GM19043 (cell line): ENCODE data around the gene HSF2BP.
"Not testable (repeated sequence)": the region's sequence is repeated elsewhere in the genome, so short reads cannot be mapped to it uniquely, and the experiment has no call there.

ENCODE experiments used
- ATAC-seq: cut with Tn5 transposase; IDR thresholded peaks from one replicate; pipeline ENCODE4 v1.9.1; 2021; ENCODE audit warnings: low read depth; ENCODE audit not compliant: unreplicated experiment

Gene HSF2BP

DNA sequence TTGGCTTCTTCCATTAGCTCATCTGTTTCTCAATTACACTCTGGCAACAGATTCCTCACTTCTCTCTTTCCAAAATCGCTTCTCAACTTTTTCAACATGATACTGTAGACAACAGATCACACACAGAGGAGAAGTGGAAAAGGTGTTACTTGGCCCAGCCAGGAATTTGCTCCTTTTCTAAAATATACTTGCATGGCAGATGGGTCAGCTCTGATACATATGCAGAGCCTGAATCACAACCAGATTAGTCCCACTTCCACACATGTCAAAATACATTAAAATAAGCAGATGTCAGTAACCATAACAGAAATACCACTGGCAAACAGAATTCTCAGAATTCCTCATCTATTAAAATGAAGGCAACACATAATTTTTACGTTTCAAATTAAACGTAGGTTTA, 89.1 kb downstream of the HSF2BP start:
- not testable (repeated sequence) for ATAC-seq

DNA sequence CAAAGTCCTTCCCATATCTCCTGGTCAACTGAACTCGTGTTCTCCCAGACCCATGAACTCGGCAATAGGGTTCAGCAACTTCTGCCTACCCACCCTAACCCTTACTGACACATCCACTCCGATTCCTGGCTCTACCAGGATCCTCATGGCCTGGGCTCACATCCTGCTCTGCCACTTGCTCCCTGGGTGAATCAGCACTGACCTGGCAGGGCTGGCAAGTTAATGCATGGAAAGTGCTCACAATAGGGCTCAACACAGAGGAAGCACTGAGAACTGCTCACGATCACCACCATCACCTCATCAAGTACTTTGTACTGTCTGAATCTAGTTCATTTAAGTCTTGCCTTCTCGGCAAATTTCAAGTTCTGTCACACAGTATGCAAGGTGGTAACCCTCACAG, 96.8 kb downstream of the HSF2BP start:
- ATAC-seq: not testable (repeated sequence)

DNA sequence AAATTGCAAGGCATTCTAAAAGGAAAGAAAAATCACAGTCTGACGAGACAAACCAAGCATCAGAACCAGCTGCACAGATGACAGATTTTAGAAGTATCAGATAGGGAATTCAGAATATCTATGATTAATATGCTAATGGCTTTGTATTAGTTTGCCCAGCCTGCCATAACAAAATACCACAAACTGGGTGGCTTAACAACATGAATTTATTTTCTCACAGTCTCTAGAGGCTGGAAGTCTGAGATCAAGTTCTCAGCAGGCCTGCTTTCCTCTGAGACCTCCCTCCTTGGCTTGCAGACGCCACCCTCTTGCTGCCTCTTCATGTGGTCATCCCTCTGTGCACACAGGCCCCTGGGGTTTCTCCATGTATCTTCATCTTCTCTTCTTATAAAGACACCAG, 118.7 kb downstream of the HSF2BP start:
- not testable (repeated sequence) for ATAC-seq

DNA sequence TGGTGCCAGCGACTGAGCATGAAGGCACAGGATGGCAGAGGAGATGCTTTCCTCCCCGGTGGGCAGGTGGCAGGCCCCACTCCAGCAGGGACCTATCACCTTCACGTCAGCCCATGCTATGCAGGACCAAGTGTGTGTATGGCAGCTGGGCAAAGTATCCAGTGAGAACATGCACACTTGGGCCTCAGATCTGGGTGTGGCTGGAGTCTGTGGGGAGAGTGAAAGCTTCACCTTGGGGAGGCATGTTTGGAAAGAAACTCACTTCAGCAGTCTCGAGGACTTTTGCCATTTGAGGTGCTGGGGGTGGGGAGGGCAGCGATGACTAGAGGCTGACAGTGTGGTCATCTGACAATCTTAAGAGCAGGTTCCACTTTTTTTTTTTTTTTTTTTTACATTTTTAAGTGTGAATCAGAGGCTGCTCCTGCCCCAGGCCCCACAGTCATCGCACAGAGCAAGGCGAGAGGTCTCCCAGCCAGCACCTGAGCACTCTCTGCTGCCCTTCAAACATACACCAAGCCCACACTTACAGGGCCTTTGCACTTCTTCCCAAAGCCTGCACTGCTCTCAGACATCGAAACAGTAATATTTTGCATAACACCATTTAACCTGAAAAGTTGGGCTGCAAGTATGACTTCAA, 136.7 kb downstream of the HSF2BP start:
- ATAC-seq: not testable (repeated sequence)

DNA sequence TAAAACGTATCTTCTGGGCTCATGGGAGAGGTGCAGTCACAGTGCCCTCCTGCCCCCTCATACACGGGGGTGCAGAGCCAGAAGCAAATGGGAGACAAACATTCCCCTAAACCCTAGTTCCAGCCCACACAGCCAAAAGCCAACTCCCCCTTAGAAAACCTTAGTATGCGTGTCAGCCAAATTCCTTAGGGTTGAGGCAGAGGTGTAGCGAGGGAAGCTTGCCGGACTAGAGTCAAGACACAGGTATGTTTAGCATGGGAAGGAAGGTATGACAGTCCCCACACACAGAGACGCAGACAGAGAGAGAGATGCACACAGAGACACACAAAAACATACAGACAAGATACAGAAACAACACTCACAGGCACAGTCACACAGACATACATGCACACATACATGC, 141.6 kb downstream of the HSF2BP start:
- not testable (repeated sequence) for ATAC-seq

DNA sequence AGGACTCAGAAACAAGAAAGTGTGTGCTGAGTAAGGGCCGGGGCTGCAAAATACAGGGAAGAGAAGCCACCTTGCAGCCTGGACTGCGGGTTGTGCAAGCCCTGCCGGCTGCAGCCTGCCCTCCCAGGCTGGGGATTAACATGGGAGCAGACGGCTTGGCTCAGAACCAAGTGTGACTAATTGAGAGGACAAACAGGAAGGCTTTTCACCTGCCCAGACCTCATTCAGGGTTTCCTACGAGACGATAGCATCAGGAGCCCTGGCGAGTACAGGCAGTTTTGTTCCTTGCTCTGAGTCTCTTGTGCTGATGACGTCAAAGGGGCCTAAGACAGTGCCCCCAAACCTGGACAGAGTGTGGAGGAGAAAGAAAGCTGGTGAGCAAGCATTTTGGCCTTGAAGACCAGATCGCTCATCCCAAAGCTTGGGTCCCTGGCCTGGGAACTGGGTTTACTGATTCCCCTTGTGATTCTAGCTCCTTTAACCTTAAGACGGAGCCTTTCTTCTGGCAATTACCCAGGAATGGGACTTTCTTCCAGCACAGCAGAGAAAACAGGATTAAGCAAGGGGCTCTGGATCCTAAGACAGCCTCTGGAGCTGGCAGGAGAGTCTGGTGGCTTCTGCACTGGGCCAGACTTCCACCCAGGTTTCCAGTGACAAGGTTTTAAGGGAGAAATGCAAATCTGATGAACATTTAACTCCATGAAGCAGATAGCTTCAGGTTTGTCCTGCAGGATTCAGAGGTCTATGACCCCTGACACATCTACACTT, 142.2 kb downstream of the HSF2BP start:
- ATAC-seq: not testable (repeated sequence)

DNA sequence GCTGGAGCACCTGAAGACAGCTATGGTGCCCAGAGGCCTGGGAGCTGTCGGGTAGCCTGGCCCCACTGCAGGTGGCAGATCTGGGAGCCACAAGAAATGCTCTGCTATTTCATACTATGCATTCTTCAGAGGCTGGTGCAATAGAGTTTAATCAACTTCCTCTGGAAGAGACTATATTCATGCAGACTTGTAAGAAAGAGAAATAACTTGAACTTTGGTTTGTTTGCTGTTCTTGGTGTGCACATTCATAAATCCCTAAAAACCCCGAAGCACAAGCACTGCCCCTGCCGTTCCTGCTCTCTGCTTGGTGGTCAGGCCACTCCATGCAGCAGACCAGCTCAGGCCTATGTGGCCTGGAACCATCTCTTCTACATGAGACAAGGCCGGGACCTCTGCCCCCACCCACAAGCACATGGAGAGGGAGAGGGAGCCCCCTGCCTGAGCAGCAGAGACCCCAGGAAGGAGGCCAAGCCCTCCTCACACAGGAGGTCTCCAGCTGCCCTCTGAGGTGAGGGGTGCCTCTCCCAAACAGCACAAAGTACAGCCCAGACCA, 142.9 kb downstream of the HSF2BP start:
- not testable (repeated sequence) for ATAC-seq

DNA sequence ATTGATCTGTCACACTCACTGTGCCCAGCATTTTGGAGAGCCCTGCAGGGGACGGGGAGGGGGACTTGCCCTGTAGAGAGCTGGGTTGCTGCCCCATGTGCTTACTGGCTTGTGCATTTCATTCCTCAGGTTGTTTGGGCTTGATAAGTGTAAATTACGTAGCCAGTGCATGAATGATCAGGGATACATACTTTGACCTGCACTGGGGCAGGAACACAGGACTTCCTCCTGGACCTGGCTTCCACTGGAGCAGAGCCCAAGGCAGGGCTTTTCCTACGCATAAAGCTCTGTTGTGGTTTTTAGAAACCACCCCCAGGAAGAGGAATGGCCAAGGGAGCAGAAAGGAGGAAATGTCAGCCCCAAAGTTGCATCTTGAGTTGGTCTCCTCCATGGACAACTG, 144.5 kb downstream of the HSF2BP start:
- not testable (repeated sequence) for ATAC-seq

DNA sequence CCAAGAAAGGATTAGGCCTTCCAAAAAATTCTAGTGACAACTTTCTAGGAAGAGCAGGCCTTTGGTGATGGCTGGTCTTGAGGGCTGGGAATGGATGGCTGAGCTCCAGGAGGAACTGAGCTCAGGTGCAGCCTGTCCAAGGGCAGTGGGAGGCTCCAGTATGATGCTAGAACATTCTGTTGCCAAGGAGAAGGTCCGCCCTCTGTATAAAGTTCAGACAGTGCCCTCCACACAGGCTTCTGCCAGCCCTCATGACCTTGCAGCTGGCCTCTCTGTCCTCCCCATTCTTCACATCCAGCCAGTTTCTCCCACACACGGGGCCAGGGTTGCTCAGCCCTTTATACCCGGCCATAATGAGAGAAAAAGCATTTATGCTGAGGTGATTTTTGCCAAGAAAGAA, 146.3 kb downstream of the HSF2BP start:
- not testable (repeated sequence) for ATAC-seq

DNA sequence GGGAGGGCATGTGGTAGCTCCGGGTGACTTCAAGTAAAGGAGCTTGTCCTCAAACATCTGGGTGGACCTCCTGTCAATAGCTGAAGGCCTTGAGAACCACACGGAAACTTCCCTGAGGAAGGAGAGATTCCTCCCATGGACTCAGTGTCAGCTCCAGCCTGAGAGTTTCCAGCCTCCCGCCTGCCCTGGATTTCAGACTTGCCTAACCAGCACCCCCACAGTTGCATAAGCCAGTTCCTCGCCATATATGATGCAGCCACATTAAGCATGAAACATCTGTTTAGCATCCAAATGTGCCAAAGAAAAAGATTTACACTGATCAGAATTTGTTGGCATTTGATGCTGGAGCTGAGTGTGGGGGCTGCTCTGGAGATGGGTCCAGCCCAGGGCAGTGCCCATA, 148.1 kb downstream of the HSF2BP start:
- not testable (repeated sequence) for ATAC-seq

DNA sequence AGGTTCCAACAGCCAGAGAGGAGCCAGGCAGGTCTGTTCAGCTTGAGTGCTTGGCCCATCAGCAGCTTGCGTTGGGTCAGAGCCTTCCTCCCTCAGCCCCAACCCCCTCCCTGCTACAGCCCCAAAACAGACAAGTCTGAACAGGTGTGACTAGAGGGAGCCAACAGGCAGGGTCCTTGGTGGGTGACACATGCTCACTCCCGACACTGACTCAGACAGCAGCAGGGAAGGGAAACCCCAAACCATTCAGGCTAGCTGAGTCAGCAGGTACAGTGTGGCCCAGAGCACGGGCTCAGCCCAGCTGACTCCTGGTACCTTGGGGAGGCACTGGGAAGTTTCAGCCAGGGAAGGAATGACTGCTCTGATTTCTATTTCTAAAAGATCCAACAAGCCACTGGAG, 148.6 kb downstream of the HSF2BP start:
- not testable (repeated sequence) for ATAC-seq

DNA sequence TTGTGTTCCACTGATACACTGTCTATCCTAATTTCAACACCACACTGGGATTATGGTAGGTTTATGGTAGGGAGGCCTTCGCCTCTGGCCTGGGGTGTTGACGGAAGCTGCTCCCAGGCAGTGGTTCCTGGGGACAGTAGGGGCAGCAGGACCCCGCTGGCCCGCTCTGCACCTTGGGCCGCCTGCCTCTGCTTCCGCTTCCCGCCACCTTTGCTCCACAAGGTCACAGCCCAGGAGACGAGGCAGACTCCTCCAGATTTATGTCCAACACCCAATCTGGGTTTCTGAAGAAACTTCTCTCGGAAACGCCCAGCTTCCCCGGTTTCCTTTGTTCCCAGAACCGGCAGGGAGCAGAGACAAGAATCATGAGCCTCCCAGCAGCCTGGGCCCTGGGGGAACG, 155.4 kb downstream of the HSF2BP start:
- not testable (repeated sequence) for ATAC-seq

DNA sequence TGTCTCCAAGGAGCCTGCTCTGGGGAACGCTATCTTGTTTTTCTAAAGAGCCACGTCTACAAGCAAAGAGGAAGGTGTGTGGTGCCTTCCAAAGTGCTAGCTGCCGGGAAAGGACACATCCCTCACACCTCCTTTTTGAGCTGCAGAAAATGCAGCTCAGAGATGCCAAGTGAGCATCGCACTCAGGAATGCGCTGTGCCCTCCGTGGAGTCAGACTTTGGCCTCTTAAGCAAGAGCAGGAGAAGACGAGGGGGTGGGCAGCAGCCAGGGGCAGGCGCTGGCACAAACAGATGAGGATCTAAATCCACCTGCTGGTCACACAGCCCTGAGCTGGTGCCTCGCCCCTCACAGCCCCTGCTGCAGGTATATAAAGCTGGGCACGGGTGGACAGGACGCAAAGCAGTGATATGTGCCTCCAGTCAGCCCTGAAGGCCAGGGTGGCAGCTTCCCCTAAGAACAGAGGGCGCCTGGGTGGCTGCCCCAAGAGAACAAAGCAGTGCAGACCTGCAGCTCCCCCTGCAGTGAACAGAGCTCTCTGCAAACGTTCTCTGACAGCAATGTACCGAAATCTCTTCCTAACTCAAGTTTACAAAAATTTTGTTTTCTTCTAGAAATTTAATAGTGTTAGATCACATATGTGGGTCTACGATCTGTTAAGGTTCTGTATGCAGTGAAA, 156.1 kb downstream of the HSF2BP start:
- not testable (repeated sequence) for ATAC-seq

DNA sequence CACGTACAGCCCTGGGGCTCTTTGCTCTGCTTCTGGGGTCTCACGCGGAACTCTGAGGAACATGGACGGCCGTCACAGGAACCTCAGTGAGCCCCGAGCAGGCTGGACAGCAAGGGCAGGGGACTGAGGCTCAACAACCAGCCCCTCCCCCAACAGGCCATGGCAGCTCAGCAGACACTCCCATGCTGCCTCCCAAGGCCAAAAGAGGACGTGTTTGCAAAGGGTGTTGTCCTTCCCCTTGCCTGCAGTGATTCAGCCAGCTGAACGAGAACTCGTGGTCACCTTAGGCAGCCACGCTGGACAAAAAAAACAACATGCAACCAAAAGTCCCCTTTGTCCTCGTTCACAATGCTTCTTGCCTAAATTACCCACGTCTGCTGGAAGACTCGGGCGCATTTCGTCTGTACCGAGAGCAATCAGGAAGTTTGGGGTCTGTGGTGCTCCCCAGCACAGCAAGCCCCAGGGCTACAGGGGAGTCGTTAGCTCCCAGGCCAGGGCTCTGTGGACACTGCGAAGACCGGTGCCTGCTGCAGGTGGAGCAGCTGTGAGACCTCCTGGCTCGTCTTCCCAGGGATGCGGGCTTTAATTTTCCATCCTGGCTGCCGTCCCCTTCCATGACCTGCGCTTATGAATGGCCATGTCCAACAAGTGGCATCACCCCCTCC, 156.7 kb downstream of the HSF2BP start:
- ATAC-seq: not testable (repeated sequence)

DNA sequence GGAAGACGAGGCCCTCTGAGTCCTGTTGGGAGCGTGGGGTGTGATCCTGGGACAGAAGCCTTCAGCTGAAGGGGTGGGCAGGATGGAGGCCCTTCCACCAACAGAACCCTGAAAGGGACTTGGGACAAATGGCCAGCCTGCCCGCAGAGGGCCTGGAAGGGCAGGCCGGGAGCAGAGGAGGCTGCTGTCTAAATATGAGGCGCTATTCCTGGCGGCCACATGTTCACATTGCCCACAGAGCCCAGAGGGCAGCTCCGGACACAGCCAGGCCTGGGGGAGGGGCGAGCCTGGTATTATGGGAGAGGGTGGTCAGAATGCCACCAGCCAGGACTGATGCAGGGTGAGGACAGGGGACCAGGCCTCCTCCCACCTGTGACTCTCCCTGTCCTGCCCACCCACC, 160.4 kb downstream of the HSF2BP start:
- not testable (repeated sequence) for ATAC-seq

DNA sequence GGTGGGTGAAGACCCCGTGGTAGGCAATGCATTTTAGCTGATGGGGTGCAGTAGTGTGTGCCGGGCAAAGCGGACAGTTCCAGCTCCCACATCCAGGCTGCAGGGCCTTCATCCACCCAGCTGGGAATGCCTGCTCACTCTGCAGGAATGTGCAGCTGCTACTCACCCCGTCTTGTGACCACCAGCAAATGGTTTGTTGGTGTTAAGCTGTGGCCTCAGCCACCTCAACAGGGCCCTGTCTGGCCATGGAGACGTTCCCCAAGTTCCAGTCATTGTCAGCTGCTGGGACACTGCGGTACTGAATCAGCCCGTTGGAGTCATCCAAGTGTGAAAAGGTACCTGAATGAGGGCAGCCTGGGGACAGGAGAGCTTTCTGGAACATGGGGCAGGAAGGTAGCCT, 161.2 kb downstream of the HSF2BP start:
- ATAC-seq: not testable (repeated sequence)

DNA sequence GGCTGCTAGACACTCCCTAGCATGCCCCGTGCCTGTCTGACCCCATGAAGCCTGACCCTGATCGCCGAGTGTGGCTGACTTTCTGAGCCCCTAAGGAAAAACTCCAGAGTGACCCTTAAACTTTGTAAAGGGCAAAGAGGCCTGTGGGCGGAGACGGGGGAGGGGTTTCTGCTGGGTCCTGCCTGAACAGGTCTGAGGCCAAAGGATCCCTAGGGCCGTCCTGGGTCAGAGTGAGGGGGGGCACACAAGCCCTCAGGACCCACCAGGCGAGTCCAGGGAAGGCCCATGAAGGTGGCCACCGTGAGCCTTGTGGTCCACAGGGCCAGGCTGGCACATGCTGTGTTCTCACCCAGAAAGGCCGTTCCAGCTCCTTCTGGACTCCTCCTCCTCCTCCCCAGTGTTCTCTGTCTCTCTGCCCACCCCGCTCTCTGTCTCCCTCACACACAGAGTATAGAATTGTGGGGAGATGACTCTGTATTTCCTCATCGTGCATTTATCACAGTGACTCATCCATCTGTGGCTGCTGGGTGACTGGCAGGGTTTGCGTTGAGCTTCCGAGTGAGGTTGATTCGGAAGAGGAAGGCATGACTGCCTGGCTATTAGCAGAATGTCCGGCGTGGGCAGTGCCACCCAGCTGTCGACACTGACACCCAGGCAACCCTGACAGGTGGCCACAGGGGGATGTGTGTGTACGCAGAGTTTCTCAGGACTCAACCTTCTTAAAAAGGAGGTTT, 164.8 kb downstream of the HSF2BP start:
- not testable (repeated sequence) for ATAC-seq

DNA sequence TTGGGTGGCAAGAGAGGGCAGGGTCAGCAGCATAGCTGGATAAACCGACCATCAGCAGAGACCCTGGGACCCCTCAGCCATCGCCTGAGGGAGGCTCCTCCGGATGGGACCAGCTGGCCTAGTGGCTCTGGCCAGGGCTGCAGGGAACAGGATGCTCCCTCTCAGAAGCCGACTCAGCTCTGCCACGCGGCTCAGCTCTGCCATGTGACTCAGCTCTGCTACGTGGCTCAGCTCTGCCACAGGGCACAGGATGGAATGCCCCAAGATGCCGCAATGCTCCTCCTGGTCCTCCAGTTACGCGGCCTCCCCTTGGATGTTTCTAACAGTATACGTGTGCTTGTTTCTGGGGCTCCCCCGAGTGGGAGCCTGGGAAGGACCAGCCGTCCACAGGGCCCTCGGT, 165.8 kb downstream of the HSF2BP start:
- ATAC-seq: not testable (repeated sequence)

DNA sequence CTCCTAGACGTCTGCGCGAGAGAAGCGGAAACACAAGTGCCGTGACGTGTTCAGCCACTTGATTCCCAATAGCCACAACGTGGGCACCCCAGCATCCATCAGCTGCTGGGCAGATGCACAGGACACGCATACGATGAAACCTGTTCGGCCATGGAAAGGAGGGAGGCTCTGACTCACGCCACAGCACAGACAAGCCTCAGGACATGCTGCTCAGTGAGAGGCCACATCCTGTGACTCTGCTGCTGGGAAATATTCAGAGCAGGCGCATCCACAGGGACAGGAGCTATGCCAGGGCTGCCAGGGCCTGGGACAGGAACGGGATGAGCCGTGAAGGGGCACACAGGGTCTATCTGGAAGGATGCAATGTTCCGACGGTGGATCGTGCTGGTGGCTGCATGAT, 171.1 kb downstream of the HSF2BP start:
- ATAC-seq: not testable (repeated sequence)

DNA sequence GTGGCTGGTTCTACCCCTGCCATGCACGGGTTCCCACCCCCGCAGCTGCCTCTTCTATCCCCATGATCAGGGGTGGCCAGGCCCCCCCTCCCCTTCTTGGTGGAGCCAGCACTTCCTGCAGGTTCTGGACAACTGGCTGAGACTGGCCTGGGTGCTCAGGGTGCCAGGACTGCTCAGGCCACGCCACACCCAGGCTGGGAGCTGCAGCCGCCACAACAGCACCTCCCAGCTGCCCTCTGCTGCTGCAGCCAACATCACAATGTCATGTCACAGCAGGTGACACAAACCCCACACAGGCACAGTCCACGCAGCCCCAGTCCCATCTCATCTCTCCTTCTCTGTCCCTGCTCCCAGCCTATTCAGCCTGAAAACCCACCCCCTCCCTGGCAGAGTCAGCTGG, 173.2 kb downstream of the HSF2BP start:
- ATAC-seq: not testable (repeated sequence)
